H9 (cell line): Measurements from ENCODE around the gene RPEL1. TPM values are rescaled to one million over a fixed set of nuclear protein-coding genes. Genes with fewer than 3 reads are reported as not detected.
"Not testable (repeated sequence)": the region's sequence is repeated elsewhere in the genome, so short reads cannot be mapped to it uniquely, and the experiment has no call there.

Experiments used
- DNase-seq: peaks from one replicate; pipeline ENCODE4 v3.0.0-alpha.2; 2017
- H2AFZ ChIP-seq: one replicate; pipeline ENCODE4 v1.6.1; 2013; ENCODE audit warnings: mild to moderate bottlenecking, low read length, control low read depth, moderate library complexity
- H2AK5ac ChIP-seq: 2 replicates; pipeline ENCODE4 v1.6.1; 2013; ENCODE audit warnings: low read length, control low read depth, mixed read lengths; ENCODE audit not compliant: insufficient read length
- H2BK120ac ChIP-seq: one replicate; pipeline ENCODE4 v1.6.1; 2013; ENCODE audit warnings: low read depth, mild to moderate bottlenecking, low read length, control low read depth, inconsistent platforms; ENCODE audit not compliant: poor library complexity, severe bottlenecking
- H2BK12ac ChIP-seq: 2 replicates; pipeline ENCODE4 v1.6.1; 2013; ENCODE audit warnings: low read length, control low read depth, mixed read lengths, low read depth; ENCODE audit not compliant: insufficient read length
- H2BK15ac ChIP-seq: 2 replicates; pipeline ENCODE4 v1.6.1; 2013; ENCODE audit warnings: low read depth, low read length, control low read depth
- H2BK20ac ChIP-seq: one replicate; pipeline ENCODE4 v1.6.1; 2013; ENCODE audit warnings: low read depth, mild to moderate bottlenecking, low read length, control low read depth, inconsistent platforms; ENCODE audit not compliant: poor library complexity, severe bottlenecking
- H2BK5ac ChIP-seq: 2 replicates; pipeline ENCODE4 v1.6.1; 2013; ENCODE audit warnings: low read length, control low read depth, mixed read lengths; ENCODE audit not compliant: insufficient read length
- H3K14ac ChIP-seq: 2 replicates; pipeline ENCODE4 v1.6.1; 2013; ENCODE audit warnings: low read length, control low read depth; ENCODE audit not compliant: insufficient read depth
- H3K18ac ChIP-seq: 2 replicates; pipeline ENCODE4 v1.6.1; 2013; ENCODE audit warnings: low read depth, mild to moderate bottlenecking, mixed read lengths, low read length, control low read depth; ENCODE audit not compliant: insufficient read length
- H3K23ac ChIP-seq: 2 replicates; pipeline ENCODE4 v1.6.1; 2013; ENCODE audit warnings: low read length, control low read depth, mixed read lengths, low read depth; ENCODE audit not compliant: insufficient read length
- H3K23me2 ChIP-seq: 2 replicates; pipeline ENCODE4 v1.6.1; 2013; ENCODE audit warnings: low read depth, mild to moderate bottlenecking, mixed read lengths, low read length, control low read depth; ENCODE audit not compliant: insufficient read length, poor library complexity, severe bottlenecking
- H3K27ac ChIP-seq: 2 replicates; pipeline ENCODE4 v1.5.1; 2013; ENCODE audit warnings: low read length, control low read depth, mixed read lengths, low read depth; ENCODE audit not compliant: insufficient read length
- H3K27me3 ChIP-seq: 2 replicates; pipeline ENCODE4 v1.6.1; 2013; ENCODE audit warnings: low read length, control low read depth, inconsistent platforms; ENCODE audit not compliant: insufficient read depth
- H3K4ac ChIP-seq: 2 replicates; pipeline ENCODE4 v1.6.1; 2013; ENCODE audit warnings: low read depth, mild to moderate bottlenecking, control low read depth, inconsistent platforms, low read length, moderate library complexity
- H3K4me1 ChIP-seq: 2 replicates; pipeline ENCODE4 v1.6.1; 2013; ENCODE audit warnings: low read length, control low read depth, inconsistent platforms; ENCODE audit not compliant: insufficient read depth
- H3K4me2 ChIP-seq: 2 replicates; pipeline ENCODE4 v1.6.1; 2013; ENCODE audit warnings: low read length, control low read depth, mixed read lengths; ENCODE audit not compliant: insufficient read length, insufficient read depth
- H3K56ac ChIP-seq: 2 replicates; pipeline ENCODE4 v1.6.1; 2013; ENCODE audit warnings: low read depth, mild to moderate bottlenecking, mixed read lengths, low read length, control low read depth; ENCODE audit not compliant: insufficient read length
- H3K79me1 ChIP-seq: 2 replicates; pipeline ENCODE4 v1.6.1; 2013; ENCODE audit warnings: low read depth, mild to moderate bottlenecking, moderate library complexity, low read length, control low read depth, inconsistent platforms; ENCODE audit not compliant: insufficient read depth, poor library complexity, severe bottlenecking
- H3K79me2 ChIP-seq: 2 replicates; pipeline ENCODE4 v1.6.1; 2013; ENCODE audit warnings: low read length, control low read depth, inconsistent platforms; ENCODE audit not compliant: insufficient read depth
- H3K9ac ChIP-seq: 2 replicates; pipeline ENCODE4 v1.6.1; 2013; ENCODE audit warnings: low read length, control low read depth, mixed read lengths; ENCODE audit not compliant: insufficient read length; ENCODE audit errors: extremely low read depth
- H3K9me3 ChIP-seq: one replicate; pipeline ENCODE4 v1.6.1; 2013; ENCODE audit warnings: low read depth, low read length, inconsistent platforms; ENCODE audit not compliant: control insufficient read depth
- H3T11ph ChIP-seq: one replicate; pipeline ENCODE4 v1.6.1; 2013; ENCODE audit warnings: mild to moderate bottlenecking, low read length, control low read depth, inconsistent platforms
- H4K20me1 ChIP-seq: one replicate; pipeline ENCODE4 v1.6.1; 2013; ENCODE audit not compliant: control insufficient read depth, insufficient read length, insufficient read depth
- H4K5ac ChIP-seq: 2 replicates; pipeline ENCODE4 v1.6.1; 2013; ENCODE audit warnings: low read depth, mild to moderate bottlenecking, mixed read lengths, low read length, control low read depth; ENCODE audit not compliant: insufficient read length
- H4K8ac ChIP-seq: replicated peaks from 2 replicates; pipeline ENCODE4 v1.6.1; 2013; ENCODE audit warnings: low read length, control low read depth, mixed read lengths, low read depth; ENCODE audit not compliant: insufficient read length
- H4K91ac ChIP-seq: 2 replicates; pipeline ENCODE4 v1.6.1; 2013; ENCODE audit warnings: low read depth, mild to moderate bottlenecking, moderate library complexity, mixed read lengths, low read length, control low read depth; ENCODE audit not compliant: insufficient read length
- H3K27ac Mint-ChIP-seq, 3 experiments: 2 replicates in 2 of 3; 3 replicates in 1 of 3; pipeline ENCODE4 v1.8.0; 2020 to 2021; ENCODE audit warnings: mixed read lengths in 3 of 3, mild to moderate bottlenecking in 1 of 3, moderate library complexity in 1 of 3
- H3K27me3 Mint-ChIP-seq: 2 replicates; pipeline ENCODE4 v1.8.0; 2021; ENCODE audit warnings: low read depth, mild to moderate bottlenecking, moderate library complexity, mixed read lengths
- H3K36me3 Mint-ChIP-seq, 3 experiments: 2 replicates in 2 of 3; 3 replicates in 1 of 3; pipeline ENCODE4 v1.8.0; 2020 to 2021; ENCODE audit warnings: low read depth in 3 of 3, mixed read lengths in 3 of 3; ENCODE audit not compliant: insufficient read depth in 1 of 3
- H3K4me1 Mint-ChIP-seq, 2 experiments: 2 replicates each; pipeline ENCODE4 v1.8.0; 2020; ENCODE audit warnings: mixed read lengths in 2 of 2
- H3K4me3 Mint-ChIP-seq, 2 experiments: 2 replicates in 1 of 2; 3 replicates in 1 of 2; pipeline ENCODE4 v1.8.0; 2020 to 2021; ENCODE audit warnings: mild to moderate bottlenecking in 2 of 2, mixed read lengths in 2 of 2, moderate library complexity in 1 of 2
- H3K9me3 Mint-ChIP-seq, 2 experiments: 2 replicates in 1 of 2; 3 replicates in 1 of 2; pipeline ENCODE4 v1.8.0; 2020; ENCODE audit warnings: mild to moderate bottlenecking in 2 of 2, mixed read lengths in 2 of 2, moderate library complexity in 1 of 2
- WGBS: extraction: QIAGEN DNeasy Blood & Tissue Kit; methylation state at CpG from one replicate; pipeline ENCODE4 v1.1.7; 2013; ENCODE audit warnings: missing lambda C conversion rate, low lambda C conversion rate, mixed read lengths; ENCODE audit not compliant: insufficient read length; ENCODE audit errors: extremely low coverage; 5-methylcytosine and 5-hydroxymethylcytosine counted together
- long read RNA-seq: library from polyadenylated mRNA; unstranded; transcript quantifications from one replicate; pipeline ENCODE4 v2.0.0, GENCODE V29; 2020
- total RNA-seq: library from RNA; stranded (reverse); gene quantifications from 2 replicates; pipeline ENCODE4 v1.2.1, GENCODE V29; 2021

Gene RPEL1
- total RNA-seq: 0.13 TPM in 1 of 2 replicates, not detected in the other
- long read RNA-seq: 0 reads

DNA sequence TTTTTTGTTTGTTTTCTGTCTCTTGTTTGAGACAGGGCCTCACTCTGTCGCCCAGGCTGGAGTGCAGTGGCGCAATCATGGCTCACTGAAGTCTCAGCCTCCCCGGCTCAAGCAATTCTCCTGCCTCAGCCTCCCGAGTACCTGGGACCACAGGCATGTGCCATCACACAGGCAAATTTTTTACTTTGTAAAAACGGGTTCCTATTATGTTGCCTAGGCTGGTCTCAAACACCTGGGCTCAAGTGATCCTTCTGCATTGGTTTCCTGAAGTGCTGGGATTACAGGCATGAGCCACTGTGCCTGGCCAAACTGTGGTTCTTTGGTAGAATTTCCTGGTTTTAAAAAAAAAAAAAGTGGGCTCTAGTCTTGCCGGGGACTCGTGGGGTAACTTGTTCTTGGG lies at the start of gene RPEL1:
Gene RPEL1 (plus strand): TSS at position 301 of the 400 bp plus-strand sequence. CDS start 110 bp downstream, outside the sequence.
- not testable (repeated sequence) for H3K4ac ChIP-seq, H2AK5ac ChIP-seq, H3K56ac ChIP-seq, H3K27ac Mint-ChIP-seq, H3K23me2 ChIP-seq, H3K36me3 Mint-ChIP-seq, H3K4me3 Mint-ChIP-seq, H3K9me3 Mint-ChIP-seq, H4K5ac ChIP-seq, H3K23ac ChIP-seq, H3K27me3 Mint-ChIP-seq, H2BK15ac ChIP-seq, H3K79me2 ChIP-seq, H4K20me1 ChIP-seq, H3K4me1 ChIP-seq, H4K91ac ChIP-seq, H2BK20ac ChIP-seq, H2BK12ac ChIP-seq, DNase-seq, H3K9ac ChIP-seq, H3T11ph ChIP-seq, H3K27me3 ChIP-seq, H2BK120ac ChIP-seq, H2AFZ ChIP-seq, H3K79me1 ChIP-seq, H3K9me3 ChIP-seq, H3K4me2 ChIP-seq, H4K8ac ChIP-seq, H3K27ac ChIP-seq, H3K14ac ChIP-seq, H2BK5ac ChIP-seq, H3K18ac ChIP-seq
- no CpG with 5 or more reads among the region's 7 CpGs for WGBS
- H3K4me1 Mint-ChIP-seq: peaks cover 8 to 11% of the 10 kb centered on the region in 2 experiments
